Common myeloid progenitor, CD34-positive (primary cell): Measurements from ENCODE around the gene CASP9.
"Not testable (repeated sequence)": the region's sequence is repeated elsewhere in the genome, so short reads cannot be mapped to it uniquely, and the experiment has no call there.

Experiments used
- CTCF ChIA-PET: fragments of 350-600 bp; sonication (Branson Sonifier 250); formaldehyde crosslinking; loops from one replicate; lab custom pipeline; 2021; ENCODE audit warnings: antibody characterized with exemption; lab: Charles Lee
- POLR2A ChIA-PET: fragments of 350-600 bp; sonication (Branson Sonifier 250); formaldehyde crosslinking; loops from one replicate; lab custom pipeline; 2021; ENCODE audit warnings: antibody characterized with exemption; lab: Charles Lee
- DNase-seq, 3 donors: peaks; one replicate each; pipeline versions ENCODE4 v3.0.0 to v3.0.0-alpha.2; 2013
- H3K27ac ChIP-seq, 2 experiments: 1 replicate in 1 of 2; 2 replicates in 1 of 2; pipeline ENCODE4 v1.7.0; 2013; ENCODE audit warnings: inconsistent platforms in 2 of 2, low read length in 2 of 2, mild to moderate bottlenecking in 2 of 2, low read depth in 1 of 2, moderate library complexity in 1 of 2; ENCODE audit not compliant: severe bottlenecking in 2 of 2, insufficient read depth in 1 of 2, poor library complexity in 1 of 2
- H3K27me3 ChIP-seq, 5 experiments: replicated peaks in 2 of 5; 1 replicate in 3 of 5; 2 replicates in 2 of 5; pipeline versions ENCODE4 v1.6.1 to v1.7.0; 2013; ENCODE audit warnings: low read length in 4 of 5, mild to moderate bottlenecking in 2 of 5, moderate library complexity in 2 of 5, inconsistent platforms in 1 of 5; ENCODE audit not compliant: insufficient read depth in 5 of 5, control insufficient read depth in 4 of 5
- H3K36me3 ChIP-seq, 4 experiments: 1 replicate in 2 of 4; 2 replicates in 2 of 4; pipeline versions ENCODE4 v1.6.1 to v1.7.0; 2013; ENCODE audit warnings: low read length in 3 of 4, control low read depth in 1 of 4, mild to moderate bottlenecking in 1 of 4; ENCODE audit not compliant: control insufficient read depth in 4 of 4, insufficient read depth in 4 of 4
- H3K4me1 ChIP-seq, 4 experiments: 1 replicate in 3 of 4; 2 replicates in 1 of 4; pipeline versions ENCODE4 v1.6.1 to v1.7.1; 2013; ENCODE audit warnings: low read length in 3 of 4, mild to moderate bottlenecking in 3 of 4, control low read depth in 1 of 4, inconsistent platforms in 1 of 4, moderate library complexity in 1 of 4; ENCODE audit not compliant: control insufficient read depth in 4 of 4, insufficient read depth in 4 of 4; ENCODE audit errors: control extremely low read depth in 1 of 4
- H3K4me3 ChIP-seq, 7 experiments: 1 replicate in 4 of 7; 2 replicates in 3 of 7; pipeline versions ENCODE4 v1.5.1 to v1.7.0; 2013; ENCODE audit warnings: mild to moderate bottlenecking in 7 of 7, low read length in 6 of 7, moderate library complexity in 6 of 7, inconsistent platforms in 2 of 7, low read depth in 2 of 7, control low read depth in 1 of 7; ENCODE audit not compliant: insufficient read depth in 4 of 7, control insufficient read depth in 1 of 7; ENCODE audit errors: extremely low read depth in 1 of 7
- H3K9me3 ChIP-seq, 5 experiments: 1 replicate in 4 of 5; 2 replicates in 1 of 5; pipeline versions ENCODE4 v1.6.1 to v1.7.1; 2013; ENCODE audit warnings: low read length in 4 of 5, mild to moderate bottlenecking in 2 of 5, inconsistent platforms in 1 of 5, low read depth in 1 of 5, moderate library complexity in 1 of 5; ENCODE audit not compliant: control insufficient read depth in 4 of 5, insufficient read depth in 2 of 5; ENCODE audit errors: control extremely low read depth in 1 of 5
- WGBS: methylation state at CpG from one replicate; pipeline ENCODE4 v1.1.5; 2013; ENCODE audit not compliant: insufficient coverage; 5-methylcytosine and 5-hydroxymethylcytosine counted together

The CASP9 gene

GRCh38 chr1:15482455-15482854 lies 41.6 kb downstream of the CASP9 start:
- DNase-seq, CTCF ChIA-PET, POLR2A ChIA-PET, H3K36me3 ChIP-seq, H3K9me3 ChIP-seq, H3K27ac ChIP-seq, H3K4me3 ChIP-seq, H3K4me1 ChIP-seq, H3K27me3 ChIP-seq: not testable (repeated sequence)
- WGBS = 100% methylated on average over 5 of the region's 6 CpGs

GRCh38 chr1:15479654-15480347 lies 44.2 kb downstream of the CASP9 start:
- Histone ChIP-seq H3K9me3 (no peaks in the 10 kb centered on the region), H3K4me1 (no peaks in the 10 kb centered on the region), H3K27me3 (no peaks in the 10 kb centered on the region), H3K27ac (no peak overlapping the region), H3K36me3 (no peaks in the 10 kb centered on the region), H3K4me3 (no peak overlapping the region)
- DNase-seq = no peak
- CTCF ChIA-PET = no interaction called here
- 96% methylated on average over 11 of the region's 11 CpGs for WGBS
- POLR2A ChIA-PET = no interaction called here

GRCh38 chr1:15477646-15478212 lies 46.3 kb downstream of the CASP9 start:
- H3K27ac ChIP-seq = no peak overlapping the region
- no peaks in the 10 kb centered on the region for H3K4me1 ChIP-seq
- 100% methylated on average over 4 of the region's 5 CpGs for WGBS
- DNase-seq = no peak
- CTCF ChIA-PET = no interaction called here
- H3K4me3 ChIP-seq = no peak overlapping the region
- POLR2A ChIA-PET = no interaction called here
- H3K36me3 ChIP-seq = no peaks in the 10 kb centered on the region
- H3K27me3 ChIP-seq = no peaks in the 10 kb centered on the region
- H3K9me3 ChIP-seq = no peaks in the 10 kb centered on the region

GRCh38 chr1:15476927-15477326 lies 47.1 kb downstream of the CASP9 start:
- H3K27me3 ChIP-seq = no peaks in the 10 kb centered on the region
- WGBS = no CpG with 5 or more reads among the region's 3 CpGs
- no peak overlapping the region for H3K27ac ChIP-seq
- H3K4me1 ChIP-seq = no peaks in the 10 kb centered on the region
- POLR2A ChIA-PET = no interaction called here
- CTCF ChIA-PET = no interaction called here
- H3K36me3 ChIP-seq = no peaks in the 10 kb centered on the region
- no peaks in the 10 kb centered on the region for H3K9me3 ChIP-seq
- no peak overlapping the region for H3K4me3 ChIP-seq
- no peak for DNase-seq

GRCh38 chr1:15475752-15476314 lies 48.2 kb downstream of the CASP9 start, which contains the start of gene CELA2B:
Gene CELA2B (plus strand): TSS chr1:15476104. CDS start chr1:15476126, 22 bp downstream.
- no peaks in the 10 kb centered on the region for H3K4me1 ChIP-seq
- no peak within 1 kb of the TSS for H3K4me3 ChIP-seq
- POLR2A ChIA-PET = no interaction called here
- CTCF ChIA-PET = no interaction called here
- no peak for DNase-seq
- H3K9me3 ChIP-seq = no peaks in the 10 kb centered on the region
- H3K27me3 ChIP-seq = no peaks in the 10 kb centered on the region
- no peaks in the 10 kb centered on the region for H3K36me3 ChIP-seq
- H3K27ac ChIP-seq = no peak within 1 kb of the TSS
- 100% methylated on average over 2 of the region's 5 CpGs for WGBS

- ChIA-PET CTCF (no interaction called here), POLR2A (no interaction called here)
- H3K4me1 ChIP-seq = no peaks in the 10 kb centered on the region
- H3K36me3 ChIP-seq = no peaks in the 10 kb centered on the region
- no peak overlapping the region for H3K27ac ChIP-seq
- H3K4me3 ChIP-seq = no peak overlapping the region
- 94% methylated on average over 8 of the region's 11 CpGs for WGBS
- no peaks in the 10 kb centered on the region for H3K27me3 ChIP-seq
- no peaks in the 10 kb centered on the region for H3K9me3 ChIP-seq
- no peak for DNase-seq
Observed at GRCh38 chr1:15472587-15472986, 51.4 kb downstream of the CASP9 start.

GRCh38 chr1:15471723-15472122 lies 52.3 kb downstream of the CASP9 start:
- CTCF ChIA-PET, H3K27ac ChIP-seq, POLR2A ChIA-PET, H3K9me3 ChIP-seq, H3K4me3 ChIP-seq, H3K4me1 ChIP-seq, H3K27me3 ChIP-seq, DNase-seq, H3K36me3 ChIP-seq: not testable (repeated sequence)
- 89% methylated on average over 6 of the region's 6 CpGs for WGBS
